ENCODE results near the gene ANO2.

Gene ANO2

GRCh38 chr12:5964913-5965900 lies 20.1 kb upstream of the ANO2 start:
- DNase-seq (ENCODE audit: low spot score): no peak

GRCh38 chr12:5963515-5963914 lies 18.5 kb upstream of the ANO2 start:
- DNase-seq (ENCODE audit: low spot score): no peak

- DNase-seq (ENCODE audit: low spot score): no peak
Observed at GRCh38 chr12:5960783-5961182, 15.7 kb upstream of the ANO2 start.

- no peak for DNase-seq (ENCODE audit: low spot score)
Observed at GRCh38 chr12:5956987-5957386, 11.9 kb upstream of the ANO2 start.

GRCh38 chr12:5954661-5955060 lies 9.6 kb upstream of the ANO2 start:
- DNase-seq (ENCODE audit: low spot score): no peak

- no peak for DNase-seq (ENCODE audit: low spot score)
Observed at GRCh38 chr12:5953835-5954586, 9.0 kb upstream of the ANO2 start.

GRCh38 chr12:5952031-5952430 lies 7.0 kb upstream of the ANO2 start:
- no peak for DNase-seq (ENCODE audit: low spot score)

- DNase-seq (ENCODE audit: low spot score): no peak
Observed at GRCh38 chr12:5948696-5949095, 3.6 kb upstream of the ANO2 start.

GRCh38 chr12:5947006-5947405 lies 1.9 kb upstream of the ANO2 start:
- DNase-seq (ENCODE audit: low spot score): no peak

GRCh38 chr12:5946388-5946787 lies 1.3 kb upstream of the ANO2 start:
- DNase-seq (ENCODE audit: low spot score): no peak

- DNase-seq (ENCODE audit: low spot score): no peak
Observed at GRCh38 chr12:5944688-5945070, 380 bp downstream of the ANO2 start.

- DNase-seq (ENCODE audit: low spot score): no peak
Observed at GRCh38 chr12:5944053-5944452, 1.0 kb downstream of the ANO2 start.

- no peak for DNase-seq (ENCODE audit: low spot score)
Observed at GRCh38 chr12:5941907-5942306, 3.2 kb downstream of the ANO2 start.

GRCh38 chr12:5927732-5928516 lies 17.1 kb downstream of the ANO2 start:
- no peak for DNase-seq (ENCODE audit: low spot score)

- no peak for DNase-seq (ENCODE audit: low spot score)
Observed at GRCh38 chr12:5925646-5926045, 19.4 kb downstream of the ANO2 start.

GRCh38 chr12:5924342-5924741 lies 20.7 kb downstream of the ANO2 start:
- DNase-seq (ENCODE audit: low spot score): no peak

- DNase-seq (ENCODE audit: low spot score): no peak
Observed at GRCh38 chr12:5923751-5924150, 21.3 kb downstream of the ANO2 start.

- no peak for DNase-seq (ENCODE audit: low spot score)
Observed at GRCh38 chr12:5923043-5923605, 21.9 kb downstream of the ANO2 start.

- no peak for DNase-seq (ENCODE audit: low spot score)
Observed at GRCh38 chr12:5921966-5922899, 22.8 kb downstream of the ANO2 start.

- DNase-seq (ENCODE audit: low spot score): no peak
Observed at GRCh38 chr12:5921027-5921909, 23.8 kb downstream of the ANO2 start.

All from HuH-7 (cell line).